PC-9 (cell line): Measurements from ENCODE around the gene HSFX2. TPM values are rescaled to one million over a fixed set of nuclear protein-coding genes. Genes with fewer than 3 reads are reported as not detected.

Experiments
- BruUV-seq: library from RNA; stranded (reverse); fragments of 400-500 nt; replicated peaks from 2 replicates; lab custom pipeline; 2021; lab: Mats Ljungman, UMichigan
- CTCF ChIA-PET: fragments of 300-600 bp; sonication (Branson Sonifier 250); formaldehyde crosslinking; loops from one replicate; lab custom pipeline; 2022; ENCODE audit warnings: antibody characterized with exemption; lab: Charles Lee
- POLR2A ChIA-PET: fragments of 300-600 bp; sonication (Branson Sonifier 250); formaldehyde crosslinking; loops from one replicate; lab custom pipeline; 2022; ENCODE audit warnings: antibody characterized with exemption; ENCODE audit not compliant: unreplicated experiment; lab: Charles Lee
- DNase-seq, 2 experiments: peaks; one replicate each; pipeline versions ENCODE4 v3.0.0 to v3.0.0-alpha.2; 2015 to 2022; ENCODE audit warnings: mixed read lengths in 1 of 2
- H2AFZ ChIP-seq: fragments of 200-600 bp; sonication (generic); 2 replicates; pipeline ENCODE4 v1.8.1; 2017; ENCODE audit warnings: antibody characterized with exemption
- H3F3A ChIP-seq: fragments of 200-600 bp; sonication (generic); 2 replicates; pipeline ENCODE4 v1.8.1; 2017; ENCODE audit warnings: antibody characterized with exemption, mild to moderate bottlenecking, low read depth; ENCODE audit not compliant: insufficient read depth
- H3K27ac ChIP-seq: fragments of 200-600 bp; sonication (generic); 2 replicates; pipeline ENCODE4 v1.6.1; 2016; ENCODE audit warnings: mixed run types
- H3K27me3 ChIP-seq: fragments of 200-600 bp; sonication (generic); 2 replicates; pipeline ENCODE4 v1.6.1; 2016; ENCODE audit warnings: low read depth, mixed run types; ENCODE audit not compliant: insufficient read depth
- H3K36me3 ChIP-seq: fragments of 200-600 bp; sonication (generic); 2 replicates; pipeline ENCODE4 v1.6.1; 2016; ENCODE audit warnings: low read depth, mixed run types
- H3K4me1 ChIP-seq: fragments of 200-600 bp; sonication (generic); replicated peaks from 2 replicates; pipeline ENCODE4 v1.6.1; 2016; ENCODE audit warnings: mixed run types; ENCODE audit not compliant: insufficient read depth
- H3K4me2 ChIP-seq: fragments of 200-600 bp; sonication (generic); 2 replicates; pipeline ENCODE4 v1.6.1; 2017; ENCODE audit warnings: mixed run types
- H3K4me3 ChIP-seq: fragments of 200-600 bp; sonication (generic); 2 replicates; pipeline ENCODE4 v1.6.1; 2016; ENCODE audit warnings: mixed run types
- H3K79me2 ChIP-seq: fragments of 200-600 bp; sonication (generic); 2 replicates; pipeline ENCODE4 v1.6.1; 2017; ENCODE audit warnings: low read depth, mixed run types
- H3K9me2 ChIP-seq: fragments of 200-600 bp; sonication (generic); 2 replicates; pipeline ENCODE4 v1.8.1; 2017; ENCODE audit warnings: mild to moderate bottlenecking; ENCODE audit not compliant: insufficient read depth
- H3K9me3 ChIP-seq: fragments of 200-600 bp; sonication (generic); 2 replicates; pipeline ENCODE4 v1.8.1; 2016; ENCODE audit warnings: low read depth; ENCODE audit not compliant: insufficient read depth
- H4K20me1 ChIP-seq: fragments of 200-600 bp; sonication (generic); 2 replicates; pipeline ENCODE4 v1.8.1; 2017; ENCODE audit not compliant: insufficient read depth
- EZH2 ChIP-seq: fragments of 200-600 bp; sonication (generic); IDR thresholded peaks from 2 replicates; pipeline ENCODE4 v1.8.0; 2017; ENCODE audit warnings: antibody characterized with exemption, low read depth
- intact Hi-C: fragments of 100-400 bp; cut with micrococcal nuclease; formaldehyde crosslinking; loops from one replicate; pipeline ENCODE4 v1.10.0; 2022; ENCODE audit not compliant: unreplicated experiment
- total RNA-seq: library from RNA; stranded (reverse); gene quantifications from 2 replicates; pipeline ENCODE4 v1.2.3, GENCODE V29; 2021
- TF ChIP-seq, protein P1 (sequence below): fragments of 200-600 bp; sonication (generic); conservative IDR thresholded peaks from 2 replicates; pipeline ENCODE4 v1.6.1; 2017; ENCODE audit warnings: mixed run types, antibody characterized with exemption, mild to moderate bottlenecking, moderate library complexity

The HSFX2 gene
- total RNA-seq, 1 experiment from 2014 or later, result 0.28 TPM

DNA sequence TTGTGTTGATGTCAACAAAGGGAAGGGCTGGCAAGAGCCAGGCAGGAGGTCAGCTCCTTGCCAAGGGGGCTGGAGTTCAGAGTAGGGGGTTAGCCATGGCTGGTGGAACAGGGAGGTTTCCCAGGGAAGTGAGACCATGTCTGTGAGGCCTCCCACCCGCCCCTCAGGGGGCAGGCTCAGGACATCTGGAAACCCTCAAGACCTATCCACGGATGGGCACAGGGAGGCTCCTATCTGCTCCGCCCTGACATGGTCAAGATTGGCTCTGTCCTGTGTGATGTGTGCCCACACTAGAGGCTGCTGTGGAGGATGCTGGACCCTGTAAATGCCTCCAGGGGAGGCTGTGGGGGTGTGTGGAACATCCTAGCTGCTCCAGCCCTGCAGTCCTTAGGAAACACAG lies 44.5 kb upstream of the HSFX2 start:
- CTCF ChIA-PET, result no interaction called here
- BruUV-seq, result no TSS peak
- H3K27me3 ChIP-seq, result peaks cover 70% of the 10 kb centered on the region

DNA sequence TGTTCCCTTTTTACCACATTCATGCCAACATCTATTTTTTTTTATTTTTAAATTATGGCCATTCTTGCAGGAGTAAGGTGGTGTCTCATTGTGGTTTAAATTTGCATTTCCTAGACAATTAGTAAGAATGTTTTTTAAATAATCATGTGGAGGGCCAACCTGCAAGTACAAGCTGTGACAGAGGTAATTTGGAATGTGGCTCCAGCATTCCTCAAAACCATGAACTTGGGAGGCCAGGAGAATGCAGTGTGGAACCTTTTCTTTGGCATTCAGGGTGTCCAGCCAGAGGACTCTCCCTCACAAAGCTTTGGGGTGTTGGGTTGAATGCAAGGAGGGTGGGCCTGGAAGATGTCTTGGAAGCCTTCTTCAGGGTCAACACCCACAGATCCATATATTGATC lies 43.7 kb upstream of the HSFX2 start:
- H3K9me3 ChIP-seq, result no peaks in the 10 kb centered on the region
- no peaks in the 10 kb centered on the region for H3K4me1 ChIP-seq
- H4K20me1 ChIP-seq, result no peaks in the 10 kb centered on the region
- no peaks in the 10 kb centered on the region for H3F3A ChIP-seq
- POLR2A ChIA-PET, result no interaction called here
- no peak overlapping the region for H3K4me2 ChIP-seq
- H3K4me3 ChIP-seq, result no peak overlapping the region
- H3K27me3 ChIP-seq, result peaks cover 77% of the 10 kb centered on the region
- no peak overlapping the region for H2AFZ ChIP-seq
- intact Hi-C loops, result no loop called here
- H3K27ac ChIP-seq, result no peak overlapping the region
- CTCF ChIA-PET, result no interaction called here
- DNase-seq, result no peak
- BruUV-seq, result no TSS peak
- no peaks in the 10 kb centered on the region for H3K36me3 ChIP-seq
- no peaks in the 10 kb centered on the region for H3K9me2 ChIP-seq
- no peak for TF ChIP-seq EZH2
- TF ChIP-seq, protein P1, sequence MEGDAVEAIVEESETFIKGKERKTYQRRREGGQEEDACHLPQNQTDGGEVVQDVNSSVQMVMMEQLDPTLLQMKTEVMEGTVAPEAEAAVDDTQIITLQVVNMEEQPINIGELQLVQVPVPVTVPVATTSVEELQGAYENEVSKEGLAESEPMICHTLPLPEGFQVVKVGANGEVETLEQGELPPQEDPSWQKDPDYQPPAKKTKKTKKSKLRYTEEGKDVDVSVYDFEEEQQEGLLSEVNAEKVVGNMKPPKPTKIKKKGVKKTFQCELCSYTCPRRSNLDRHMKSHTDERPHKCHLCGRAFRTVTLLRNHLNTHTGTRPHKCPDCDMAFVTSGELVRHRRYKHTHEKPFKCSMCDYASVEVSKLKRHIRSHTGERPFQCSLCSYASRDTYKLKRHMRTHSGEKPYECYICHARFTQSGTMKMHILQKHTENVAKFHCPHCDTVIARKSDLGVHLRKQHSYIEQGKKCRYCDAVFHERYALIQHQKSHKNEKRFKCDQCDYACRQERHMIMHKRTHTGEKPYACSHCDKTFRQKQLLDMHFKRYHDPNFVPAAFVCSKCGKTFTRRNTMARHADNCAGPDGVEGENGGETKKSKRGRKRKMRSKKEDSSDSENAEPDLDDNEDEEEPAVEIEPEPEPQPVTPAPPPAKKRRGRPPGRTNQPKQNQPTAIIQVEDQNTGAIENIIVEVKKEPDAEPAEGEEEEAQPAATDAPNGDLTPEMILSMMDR, result no peak
- H3K79me2 ChIP-seq, result no peaks in the 10 kb centered on the region

More for the DNA sequence above, 44.5 kb upstream of the HSFX2 start:
- H3K79me2 ChIP-seq, result no peaks in the 10 kb centered on the region
- no peak overlapping the region for H3K4me2 ChIP-seq
- no peaks in the 10 kb centered on the region for H3F3A ChIP-seq
- no peak overlapping the region for H3K27ac ChIP-seq
- intact Hi-C loops, result no loop called here
- no peaks in the 10 kb centered on the region for H3K9me3 ChIP-seq
- H3K4me1 ChIP-seq, result no peaks in the 10 kb centered on the region
- H4K20me1 ChIP-seq, result no peaks in the 10 kb centered on the region
- H3K9me2 ChIP-seq, result no peaks in the 10 kb centered on the region
- POLR2A ChIA-PET, result no interaction called here
- no peak overlapping the region for H3K4me3 ChIP-seq
- no peak overlapping the region for H2AFZ ChIP-seq
- H3K36me3 ChIP-seq, result no peaks in the 10 kb centered on the region
- TF ChIP-seq, protein P1, result no peak
- no peak for TF ChIP-seq EZH2
- no peak for DNase-seq

DNA sequence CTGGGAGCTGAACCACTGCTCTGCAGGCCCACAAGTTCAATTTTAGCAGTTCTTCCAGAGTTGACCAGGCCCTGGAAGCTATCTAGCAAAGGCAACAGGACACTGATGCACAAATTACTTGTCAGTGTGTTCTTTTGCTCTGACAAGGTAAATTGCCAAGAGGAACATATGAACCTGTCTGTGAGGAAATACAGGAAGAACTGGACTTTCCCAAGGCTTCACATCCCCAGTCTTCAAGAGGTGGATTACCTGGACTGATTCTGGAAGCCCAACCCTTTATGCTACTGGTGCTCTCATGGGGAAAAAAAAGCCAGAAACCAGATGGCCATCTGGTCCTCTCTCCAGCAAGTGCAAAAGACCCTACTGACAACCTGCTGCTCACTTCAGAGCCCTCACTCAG lies 38.4 kb upstream of the HSFX2 start:
- H3K27me3 ChIP-seq, result peaks cover 50% of the 10 kb centered on the region
- H2AFZ ChIP-seq, result no peak overlapping the region
- no TSS peak for BruUV-seq
- H3K36me3 ChIP-seq, result no peaks in the 10 kb centered on the region
- no peak for TF ChIP-seq EZH2
- TF ChIP-seq, protein P1, result no peak
- H3K4me2 ChIP-seq, result no peak overlapping the region
- H3K4me1 ChIP-seq, result peaks cover 14% of the 10 kb centered on the region
- peaks cover 13% of the 10 kb centered on the region for H4K20me1 ChIP-seq
- no peaks in the 10 kb centered on the region for H3K9me2 ChIP-seq
- peaks cover 21% of the 10 kb centered on the region for H3K79me2 ChIP-seq
- H3F3A ChIP-seq, result no peaks in the 10 kb centered on the region
- no peak for DNase-seq
- POLR2A ChIA-PET, result no interaction called here
- H3K9me3 ChIP-seq, result no peaks in the 10 kb centered on the region
- H3K27ac ChIP-seq, result no peak overlapping the region
- intact Hi-C loops, result no loop called here
- CTCF ChIA-PET, result no interaction called here
- H3K4me3 ChIP-seq, result no peak overlapping the region
